ENCODE measurements around the gene CBLN3.

Gene CBLN3

DNA sequence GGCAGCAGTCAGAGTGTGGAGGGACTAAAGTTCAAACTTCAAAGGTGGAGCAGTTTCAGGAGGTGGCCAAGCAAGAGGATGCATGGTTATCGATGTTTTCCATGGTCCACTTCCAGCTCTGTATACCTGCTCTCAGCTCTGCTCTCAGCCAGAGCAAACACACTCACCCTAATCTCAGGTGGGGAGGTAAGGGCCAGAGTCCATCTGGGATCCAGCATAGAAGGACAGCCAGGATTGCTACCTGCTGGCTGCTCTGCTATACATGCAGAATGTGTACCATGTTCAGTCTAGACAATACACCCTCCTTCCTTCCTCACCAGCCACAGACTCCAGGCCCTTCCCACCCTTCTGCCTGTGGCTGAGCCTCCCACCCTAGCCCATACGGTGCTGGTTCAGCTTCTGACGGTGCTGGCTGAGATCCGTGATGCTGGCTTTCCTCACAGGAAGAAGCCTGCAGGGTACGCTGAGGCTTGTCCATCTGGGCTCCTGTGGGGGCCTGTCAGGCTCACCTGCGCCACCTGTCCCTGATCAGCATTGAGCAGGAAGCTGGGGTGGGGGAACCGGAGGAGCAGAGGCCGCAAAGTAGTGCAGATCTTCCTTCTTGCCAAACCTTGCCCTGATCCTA, 2.4 kb downstream of the CBLN3 start:
- DNase-seq (ENCODE audit: low read depth in 1 of 2, low spot score in 1 of 2), result no peak
- TF ChIP-seq JUND (IDR thresholded peaks at IDR 0.05; ENCODE audit: low read depth), result no peak
- in situ Hi-C loops (cut with HindIII; ENCODE audit: low pct_unique_long_range_greater_than_20kb, low sequenced_read_pairs), result no loop called here

DNA sequence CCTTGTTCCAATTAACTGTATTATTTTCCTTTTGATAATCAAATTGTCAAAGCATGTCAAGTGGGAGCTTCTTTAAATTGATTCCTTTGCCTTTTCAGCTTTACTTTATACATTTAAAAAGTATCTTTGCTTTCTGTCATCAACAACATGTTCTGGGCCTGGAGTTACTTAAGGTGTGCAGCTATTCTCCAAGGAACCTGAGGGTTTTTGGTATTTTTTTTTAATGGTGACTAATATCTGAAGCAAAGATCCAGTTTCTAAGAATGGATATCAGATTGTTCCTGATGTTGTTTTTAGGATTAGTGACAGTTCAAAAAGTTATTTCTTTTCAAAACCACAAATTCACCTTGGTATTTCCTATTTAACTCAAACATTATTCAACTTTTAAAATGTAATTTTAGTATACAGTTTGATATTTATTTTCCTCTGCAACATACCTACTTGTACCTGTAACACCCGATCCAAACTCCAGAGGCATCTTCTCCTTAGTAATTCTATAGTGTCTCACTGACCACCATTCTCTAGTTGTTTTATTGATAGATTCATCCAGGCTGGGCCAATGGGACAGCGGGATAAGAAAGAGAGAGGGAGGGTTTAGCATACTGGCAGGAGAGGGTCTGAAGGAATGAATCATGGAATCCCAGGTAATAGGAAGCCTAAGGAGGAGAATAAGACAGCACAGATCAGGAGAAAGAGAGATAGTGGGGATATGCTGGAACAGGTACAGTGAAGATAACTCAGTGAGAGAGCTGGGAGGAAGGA, 3.1 kb downstream of the CBLN3 start:
- in situ Hi-C loops (cut with HindIII; ENCODE audit: low pct_unique_long_range_greater_than_20kb, low sequenced_read_pairs), result no loop called here
- no peak for DNase-seq (ENCODE audit: low read depth in 1 of 2, low spot score in 1 of 2)
- TF ChIP-seq JUND (IDR thresholded peaks at IDR 0.05; ENCODE audit: low read depth), result no peak

DNA sequence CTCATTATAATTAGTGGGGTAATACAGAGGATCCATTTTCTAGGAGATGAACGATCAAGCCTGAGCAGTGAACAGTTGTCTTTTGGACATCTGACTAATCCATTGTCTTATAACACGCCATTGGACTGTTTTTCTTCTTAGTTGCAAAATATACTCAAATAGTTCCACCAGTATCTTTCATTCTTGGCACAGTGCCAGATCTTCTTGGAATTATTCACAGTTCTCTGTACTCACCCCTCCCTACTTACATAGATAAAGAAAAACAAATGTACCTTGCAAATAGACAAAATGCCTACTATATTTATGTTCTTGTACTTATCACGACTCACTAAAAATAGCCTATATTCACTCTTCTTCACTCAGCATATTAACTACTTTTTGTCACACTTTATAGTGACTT, 3.8 kb downstream of the CBLN3 start:
- no peak for DNase-seq (ENCODE audit: low read depth in 1 of 2, low spot score in 1 of 2)
- in situ Hi-C loops (cut with HindIII; ENCODE audit: low pct_unique_long_range_greater_than_20kb, low sequenced_read_pairs), result no loop called here
- TF ChIP-seq JUND (IDR thresholded peaks at IDR 0.05; ENCODE audit: low read depth), result no peak

DNA sequence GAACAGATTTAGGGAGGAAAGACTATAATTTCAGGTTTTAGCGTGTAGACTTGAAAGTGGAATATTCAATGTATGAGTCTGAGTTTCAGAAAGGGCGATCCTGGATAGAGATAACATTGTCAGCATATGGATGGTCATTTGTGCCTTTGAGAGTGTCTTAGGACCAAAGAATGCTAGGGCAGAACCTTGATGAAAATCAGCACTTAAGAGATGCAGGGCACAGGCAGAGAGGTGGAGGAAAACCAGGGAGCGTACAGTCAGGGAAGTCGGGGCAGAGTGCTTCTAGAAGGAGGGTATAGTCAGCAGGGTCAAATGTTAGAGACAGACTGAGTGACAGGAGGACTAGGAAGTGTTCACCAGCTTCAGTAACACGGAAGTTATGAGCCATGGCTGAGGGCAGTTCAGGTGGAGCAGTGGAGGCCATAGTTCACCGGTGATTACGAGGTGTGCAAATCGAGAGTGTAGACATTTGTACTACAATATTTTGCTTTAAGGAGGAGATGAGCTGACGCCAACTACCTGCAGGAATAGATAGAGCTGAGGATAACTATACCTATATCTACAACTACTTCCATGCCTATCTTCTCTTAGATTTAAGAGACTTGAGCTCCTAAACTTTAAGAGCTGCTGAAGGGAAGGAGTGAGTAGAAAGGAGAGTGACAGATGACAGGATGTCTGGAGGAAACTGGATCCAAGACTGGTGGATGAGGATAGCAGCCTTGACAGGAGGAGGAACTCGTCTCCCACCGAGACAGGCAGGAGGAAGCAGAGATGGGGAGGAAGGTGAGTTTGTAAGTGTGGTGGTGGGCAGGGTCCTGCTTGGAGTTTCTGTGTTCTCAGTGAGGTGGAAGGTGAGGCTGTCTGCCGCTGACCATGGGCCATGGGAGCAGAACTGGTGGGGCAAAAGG, 6.5 kb downstream of the CBLN3 start:
- in situ Hi-C loops (cut with HindIII; ENCODE audit: low pct_unique_long_range_greater_than_20kb, low sequenced_read_pairs), result no loop called here
- no peak for DNase-seq (ENCODE audit: low read depth in 1 of 2, low spot score in 1 of 2)
- TF ChIP-seq JUND (IDR thresholded peaks at IDR 0.05; ENCODE audit: low read depth), result no peak

DNA sequence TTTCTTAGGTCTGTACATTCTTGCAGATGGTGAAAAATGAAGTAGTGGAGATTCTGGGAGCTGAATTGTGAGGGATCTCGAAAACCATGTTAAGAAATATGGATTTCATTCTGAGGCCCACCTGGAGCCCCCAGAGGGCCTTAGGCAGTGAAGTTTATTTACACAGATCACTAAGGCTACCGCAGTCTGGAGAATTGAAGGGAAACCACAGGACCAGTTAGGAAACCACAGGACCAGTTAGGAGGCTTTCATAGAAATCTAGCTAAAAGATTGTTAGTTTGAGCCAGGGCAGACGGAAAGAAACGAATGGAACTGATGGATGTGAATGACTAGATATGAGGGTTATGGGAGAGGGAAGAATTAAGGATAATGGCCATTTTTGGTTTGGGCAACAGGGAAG, 7.2 kb downstream of the CBLN3 start:
- in situ Hi-C loops (cut with HindIII; ENCODE audit: low pct_unique_long_range_greater_than_20kb, low sequenced_read_pairs), result no loop called here
- no peak for TF ChIP-seq JUND (IDR thresholded peaks at IDR 0.05; ENCODE audit: low read depth)
- DNase-seq (ENCODE audit: low read depth in 1 of 2, low spot score in 1 of 2), result no peak

DNA sequence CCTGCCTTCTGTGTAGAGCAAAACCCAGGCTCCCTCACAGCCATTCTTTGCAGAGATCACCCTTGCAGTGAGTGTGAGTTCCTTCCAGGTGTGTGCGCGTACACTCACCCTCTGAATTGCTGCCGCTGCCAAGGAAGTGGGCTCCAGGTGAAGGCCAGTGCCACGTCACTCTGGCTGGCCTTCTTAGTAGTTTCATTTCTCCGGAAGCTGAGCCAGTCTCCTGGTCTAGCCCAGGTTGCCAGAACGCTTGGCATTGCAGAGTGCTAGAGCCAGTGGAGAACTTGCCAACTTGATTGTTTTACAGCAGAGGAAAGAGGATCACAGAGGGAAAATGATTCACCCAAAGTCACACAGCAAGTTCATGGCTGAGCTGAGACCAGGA, 11.0 kb downstream of the CBLN3 start:
- in situ Hi-C loops (cut with HindIII; ENCODE audit: low pct_unique_long_range_greater_than_20kb, low sequenced_read_pairs), result no loop called here
- TF ChIP-seq JUND (IDR thresholded peaks at IDR 0.05; ENCODE audit: low read depth), result no peak
- DNase-seq (ENCODE audit: low read depth in 1 of 2, low spot score in 1 of 2), result no peak

DNA sequence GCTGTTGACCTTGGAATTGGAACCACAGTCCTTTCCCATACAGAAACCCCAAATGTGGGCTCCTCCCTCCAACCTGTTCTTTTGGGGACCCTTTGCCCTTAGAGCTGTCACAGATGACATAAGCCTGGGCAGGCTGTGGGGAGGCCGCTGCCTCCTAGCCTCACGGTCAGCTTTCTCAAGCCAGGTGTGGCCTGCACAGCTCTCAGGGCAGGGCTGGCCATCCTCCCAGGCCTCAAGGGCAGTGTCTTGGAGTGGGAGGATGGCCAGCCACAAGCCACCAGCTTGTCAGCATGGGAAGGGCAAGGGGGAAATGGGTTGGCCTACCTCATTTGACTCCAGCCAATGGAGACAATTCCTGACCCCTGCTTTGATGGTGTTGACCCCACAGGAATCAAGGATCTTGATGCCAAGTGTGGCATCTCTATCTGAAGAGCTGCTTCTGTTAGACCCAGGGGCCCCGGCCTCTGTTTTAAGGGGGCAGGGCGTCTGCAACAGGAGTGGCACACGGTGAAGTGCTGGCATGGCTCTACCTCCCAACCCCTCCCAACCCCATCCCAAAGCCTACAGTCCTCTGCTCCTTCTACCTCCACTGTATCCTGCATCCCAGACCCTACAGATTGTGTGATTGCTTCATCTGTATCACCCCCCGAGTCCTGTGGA, 11.5 kb downstream of the CBLN3 start:
- no peak for TF ChIP-seq JUND (IDR thresholded peaks at IDR 0.05; ENCODE audit: low read depth)
- in situ Hi-C loops (cut with HindIII; ENCODE audit: low pct_unique_long_range_greater_than_20kb, low sequenced_read_pairs), result no loop called here
- DNase-seq (ENCODE audit: low read depth in 1 of 2, low spot score in 1 of 2), result no peak

DNA sequence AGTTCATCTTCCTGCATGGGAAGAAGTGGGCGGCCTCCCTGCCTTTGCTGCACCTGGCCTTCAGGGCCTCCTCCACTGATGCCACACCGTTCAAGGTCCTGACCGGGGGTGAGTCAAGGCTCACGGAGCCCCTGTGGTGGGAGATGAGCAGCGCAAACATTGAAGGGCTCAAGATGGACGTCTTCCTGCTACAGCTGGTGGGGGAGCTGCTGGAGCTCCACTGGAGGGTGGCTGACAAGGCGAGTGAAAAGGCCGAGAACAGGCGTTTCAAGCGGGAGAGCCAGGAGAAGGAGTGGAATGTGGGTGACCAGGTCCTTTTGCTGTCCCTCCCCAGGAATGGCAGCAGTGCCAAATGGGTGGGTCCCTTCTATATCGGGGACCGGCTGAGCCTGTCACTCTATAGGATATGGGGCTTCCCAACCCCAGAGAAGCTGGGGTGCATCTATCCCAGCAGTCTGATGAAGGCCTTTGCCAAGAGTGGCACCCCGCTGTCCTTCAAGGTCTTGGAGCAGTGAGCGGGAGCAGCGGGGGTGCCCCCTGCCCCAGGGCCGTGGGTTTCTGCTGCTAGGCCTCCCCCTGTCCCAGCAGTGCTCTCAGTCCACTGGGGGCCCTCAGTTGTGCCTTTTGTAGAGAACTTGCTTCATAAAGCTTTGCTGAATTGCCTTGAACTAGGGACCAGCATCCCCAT, 12.4 kb downstream of the CBLN3 start:
- TF ChIP-seq JUND (IDR thresholded peaks at IDR 0.05; ENCODE audit: low read depth), result no peak
- in situ Hi-C loops (cut with HindIII; ENCODE audit: low pct_unique_long_range_greater_than_20kb, low sequenced_read_pairs), result no loop called here
- no peak for DNase-seq (ENCODE audit: low read depth in 1 of 2, low spot score in 1 of 2)

DNA sequence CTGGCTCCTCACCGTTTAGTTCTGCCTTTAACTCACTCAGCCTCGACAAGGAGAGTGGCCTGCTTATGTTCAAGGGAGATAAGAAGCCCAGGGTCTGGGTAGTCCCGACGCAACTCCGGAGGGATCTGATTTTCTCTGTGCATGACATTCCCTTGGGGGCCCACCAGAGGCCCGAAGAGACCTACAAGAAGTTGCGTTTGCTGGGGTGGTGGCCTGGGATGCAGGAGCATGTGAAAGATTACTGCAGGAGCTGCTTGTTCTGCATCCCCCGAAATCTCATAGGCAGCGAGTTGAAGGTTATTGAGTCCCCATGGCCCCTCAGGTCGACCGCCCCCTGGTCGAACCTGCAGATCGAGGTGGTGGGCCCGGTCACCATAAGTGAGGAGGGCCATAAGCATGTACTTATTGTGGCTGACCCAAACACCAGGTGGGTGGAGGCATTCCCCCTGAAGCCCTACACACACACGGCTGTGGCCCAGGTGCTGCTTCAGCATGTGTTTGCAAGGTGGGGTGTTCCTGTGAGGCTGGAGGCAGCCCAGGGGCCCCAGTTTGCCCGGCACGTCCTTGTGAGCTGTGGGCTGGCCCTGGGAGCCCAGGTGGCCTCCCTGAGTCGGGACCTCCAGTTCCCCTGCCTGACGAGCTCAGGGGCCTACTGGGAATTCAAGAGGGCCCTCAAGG, 13.1 kb downstream of the CBLN3 start:
- in situ Hi-C loops (cut with HindIII; ENCODE audit: low pct_unique_long_range_greater_than_20kb, low sequenced_read_pairs), result no loop called here
- no peak for TF ChIP-seq JUND (IDR thresholded peaks at IDR 0.05; ENCODE audit: low read depth)

DNA sequence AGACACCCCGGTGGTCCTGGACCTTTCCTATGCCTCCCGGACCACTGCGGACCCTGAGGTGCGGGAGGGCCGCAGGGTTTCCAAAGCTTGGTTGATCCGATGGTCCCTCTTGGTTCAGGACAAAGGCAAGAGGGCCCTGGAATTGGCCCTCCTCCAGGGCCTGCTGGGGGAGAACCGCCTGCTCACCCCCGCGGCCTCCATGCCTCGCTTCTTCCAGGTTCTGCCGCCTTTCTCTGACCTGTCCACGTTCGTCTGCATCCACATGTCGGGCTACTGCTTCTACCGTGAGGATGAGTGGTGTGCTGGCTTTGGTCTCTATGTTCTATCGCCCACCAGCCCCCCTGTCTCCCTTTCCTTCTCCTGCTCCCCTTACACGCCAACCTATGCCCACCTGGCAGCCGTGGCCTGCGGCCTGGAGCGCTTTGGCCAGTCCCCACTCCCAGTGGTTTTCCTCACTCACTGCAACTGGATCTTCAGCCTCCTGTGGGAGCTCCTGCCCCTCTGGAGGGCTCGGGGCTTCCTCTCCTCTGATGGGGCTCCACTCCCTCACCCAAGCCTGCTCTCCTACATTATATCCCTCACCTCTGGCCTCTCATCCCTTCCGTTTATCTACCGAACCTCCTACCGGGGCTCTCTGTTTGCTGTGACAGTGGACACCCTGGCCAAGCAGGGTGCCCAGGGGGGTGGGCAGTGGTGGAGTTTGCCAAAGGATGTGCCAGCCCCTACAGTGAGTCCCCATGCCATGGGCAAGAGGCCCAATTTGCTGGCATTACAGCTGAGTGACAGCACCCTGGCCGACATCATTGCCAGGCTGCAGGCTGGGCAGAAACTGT, 13.8 kb downstream of the CBLN3 start:
- in situ Hi-C loops (cut with HindIII; ENCODE audit: low pct_unique_long_range_greater_than_20kb, low sequenced_read_pairs), result no loop called here
- no peak for DNase-seq (ENCODE audit: low read depth in 1 of 2, low spot score in 1 of 2)
- TF ChIP-seq JUND (IDR thresholded peaks at IDR 0.05; ENCODE audit: low read depth), result no peak

More for the DNA sequence above, 13.1 kb downstream of the CBLN3 start:
- no peak for DNase-seq (ENCODE audit: low read depth in 1 of 2, low spot score in 1 of 2)
